BJ (cell line): ENCODE measurements around the gene SNX30. TPM values are rescaled to one million over a fixed set of nuclear protein-coding genes. Genes with fewer than 3 reads are reported as not detected.

Source experiments
- CTCF ChIA-PET: fragments of 350-600 bp; formaldehyde crosslinking; extraction: SDS; loops from one replicate; lab custom pipeline; 2021; ENCODE audit warnings: antibody characterized with exemption, inconsistent platforms; lab: Yijun Ruan, JAX
- POLR2A ChIA-PET: fragments of 300-600 bp; sonication (Branson Sonifier 250); formaldehyde crosslinking; extraction: SDS; loops from one replicate; lab custom pipeline; 2021; ENCODE audit warnings: antibody characterized with exemption; lab: Charles Lee
- DNase-seq: peaks from one replicate; pipeline ENCODE4 v3.0.0-alpha.2; 2011; ENCODE audit warnings: low read depth
- H3K27me3 ChIP-seq: 2 replicates; pipeline ENCODE4 v1.6.0; 2011; ENCODE audit warnings: low read length; ENCODE audit not compliant: control insufficient read depth, insufficient read depth
- H3K36me3 ChIP-seq: 2 replicates; pipeline ENCODE4 v1.5.1; 2011; ENCODE audit warnings: low read length; ENCODE audit not compliant: control insufficient read depth, insufficient read depth
- H3K4me3 ChIP-seq: 2 replicates; pipeline ENCODE4 v1.5.1; 2011; ENCODE audit warnings: low read depth, mild to moderate bottlenecking, control low read depth, low read length
- polyA plus RNA-seq: library from polyadenylated mRNA; depleted of rRNA; stranded (reverse); fragments of >200 nt; gene quantifications from 2 replicates; pipeline ENCODE4 v1.2.3, GENCODE V29; 2011
- TF ChIP-seq, protein P1 (sequence below): IDR thresholded peaks from 2 replicates; pipeline ENCODE4 v1.5.1; 2011; ENCODE audit warnings: low read depth, mild to moderate bottlenecking, control low read depth, inconsistent platforms, low read length, moderate library complexity; ENCODE audit not compliant: insufficient read depth

SNX30 gene
- polyA plus RNA-seq, 1 experiment = 6.1 TPM

DNA sequence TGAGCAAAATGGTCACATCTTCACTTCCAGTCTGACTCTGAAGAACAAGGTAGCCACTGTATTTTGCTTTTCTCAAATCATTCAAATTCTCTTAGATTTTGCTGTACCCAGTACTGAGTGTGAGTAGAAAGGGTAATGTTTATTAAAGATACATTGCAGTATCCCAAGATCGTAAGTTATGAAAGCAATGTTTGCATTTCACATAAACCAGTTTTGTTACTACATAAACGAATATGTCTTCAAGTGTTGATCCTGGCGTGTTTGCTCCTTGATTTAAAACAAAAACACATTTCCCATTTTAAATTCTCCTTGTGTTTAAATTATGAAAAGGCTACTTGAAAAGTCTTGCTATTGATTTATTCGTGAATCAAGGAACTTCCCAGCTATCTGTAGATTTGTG is 22.0 kb downstream of the SNX30 start:
- CTCF ChIA-PET = no interaction called here

DNA sequence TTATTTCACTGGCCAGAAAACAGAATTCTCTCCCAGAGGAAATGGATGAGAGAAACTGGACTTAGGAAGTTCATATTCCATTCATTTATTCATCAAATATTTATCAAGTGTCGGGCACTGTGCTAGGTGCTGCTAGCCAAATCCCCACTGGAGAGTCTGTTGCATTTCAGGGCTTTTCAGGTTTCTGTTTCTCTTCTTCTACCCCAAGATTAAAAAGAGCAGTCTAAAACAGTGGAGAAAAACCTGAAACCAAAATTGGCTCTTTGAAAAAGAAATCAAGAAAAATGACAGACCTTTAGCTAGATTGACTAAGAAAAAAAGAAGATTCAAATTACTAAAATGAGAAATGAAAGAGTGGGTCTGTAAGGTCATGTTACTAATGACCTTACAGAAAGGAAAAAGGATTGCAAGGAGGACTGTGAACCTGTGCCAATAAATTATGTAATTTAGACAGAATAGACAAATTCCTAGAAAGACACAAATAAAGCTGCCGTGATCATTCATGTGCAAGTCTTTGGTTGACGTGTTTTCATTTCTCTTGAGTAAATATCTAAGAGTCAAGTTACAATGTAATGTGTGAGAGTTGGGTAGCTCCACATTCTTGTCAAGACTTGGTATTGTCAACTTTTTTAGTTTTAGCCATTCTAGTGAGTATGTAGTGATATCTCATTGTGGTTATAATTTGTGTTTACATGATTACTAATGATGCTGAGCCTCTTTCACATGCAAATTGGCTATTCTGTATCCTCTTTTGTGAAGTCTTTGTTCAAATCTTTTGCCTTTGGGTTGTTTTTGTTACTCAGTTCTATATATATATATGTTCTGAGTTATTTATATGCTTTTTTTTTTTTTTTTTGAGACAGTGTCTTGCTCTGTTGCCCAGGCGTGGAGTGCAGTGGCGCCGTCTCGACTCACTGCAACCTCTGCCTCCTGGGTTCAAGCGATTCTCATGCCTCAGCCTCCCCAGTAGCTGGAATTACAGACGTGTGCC is 23.7 kb downstream of the SNX30 start:
- no peaks in the 10 kb centered on the region for H3K36me3 ChIP-seq
- CTCF ChIA-PET = interaction anchor here (1.0 to 2.0 kb wide), 2 partner anchors 10 to 14 kb away, joined by 3 to 5 read pairs; no protein-coding TSS in a partner anchor
- POLR2A ChIA-PET = no interaction called here
- H3K4me3 ChIP-seq = no peak overlapping the region
- TF ChIP-seq, protein P1, sequence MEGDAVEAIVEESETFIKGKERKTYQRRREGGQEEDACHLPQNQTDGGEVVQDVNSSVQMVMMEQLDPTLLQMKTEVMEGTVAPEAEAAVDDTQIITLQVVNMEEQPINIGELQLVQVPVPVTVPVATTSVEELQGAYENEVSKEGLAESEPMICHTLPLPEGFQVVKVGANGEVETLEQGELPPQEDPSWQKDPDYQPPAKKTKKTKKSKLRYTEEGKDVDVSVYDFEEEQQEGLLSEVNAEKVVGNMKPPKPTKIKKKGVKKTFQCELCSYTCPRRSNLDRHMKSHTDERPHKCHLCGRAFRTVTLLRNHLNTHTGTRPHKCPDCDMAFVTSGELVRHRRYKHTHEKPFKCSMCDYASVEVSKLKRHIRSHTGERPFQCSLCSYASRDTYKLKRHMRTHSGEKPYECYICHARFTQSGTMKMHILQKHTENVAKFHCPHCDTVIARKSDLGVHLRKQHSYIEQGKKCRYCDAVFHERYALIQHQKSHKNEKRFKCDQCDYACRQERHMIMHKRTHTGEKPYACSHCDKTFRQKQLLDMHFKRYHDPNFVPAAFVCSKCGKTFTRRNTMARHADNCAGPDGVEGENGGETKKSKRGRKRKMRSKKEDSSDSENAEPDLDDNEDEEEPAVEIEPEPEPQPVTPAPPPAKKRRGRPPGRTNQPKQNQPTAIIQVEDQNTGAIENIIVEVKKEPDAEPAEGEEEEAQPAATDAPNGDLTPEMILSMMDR = no peak
- H3K27me3 ChIP-seq = no peaks in the 10 kb centered on the region
- no peak for DNase-seq

More for the DNA sequence above, 22.0 kb downstream of the SNX30 start:
- no peak for DNase-seq
- TF ChIP-seq, protein P1 = no peak
- POLR2A ChIA-PET = no interaction called here
- no peaks in the 10 kb centered on the region for H3K27me3 ChIP-seq
- no peaks in the 10 kb centered on the region; the same call in 1 of the 2 replicates for H3K36me3 ChIP-seq
- H3K4me3 ChIP-seq = no peak overlapping the region

DNA sequence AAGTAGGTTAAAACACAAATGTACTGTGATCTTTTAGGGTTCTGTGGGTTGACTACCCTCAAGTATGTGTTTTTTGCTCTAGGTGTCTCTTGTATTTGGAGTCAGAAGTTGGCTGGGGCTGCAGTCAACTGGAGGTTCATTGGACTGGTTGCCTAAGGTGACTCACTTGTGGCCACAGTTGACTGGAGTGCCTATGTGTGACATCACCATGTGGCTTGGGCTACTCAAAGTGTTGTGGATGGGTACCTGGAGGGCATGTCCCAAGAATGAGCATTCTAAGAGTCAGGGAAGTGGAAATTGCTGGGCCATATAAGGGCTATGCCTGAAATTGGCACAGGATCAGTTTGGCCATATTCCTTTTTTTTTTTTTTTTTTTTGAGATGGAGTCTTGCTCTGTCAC is 27.4 kb downstream of the SNX30 start:
- Histone ChIP-seq H3K4me3 (no peak overlapping the region), H3K36me3 (no peaks in the 10 kb centered on the region), H3K27me3 (no peaks in the 10 kb centered on the region)
- ChIA-PET POLR2A (no interaction called here), CTCF (no interaction called here)
- no peak for DNase-seq
- TF ChIP-seq, protein P1 = no peak

GRCh38 chr9:112780450-112781036 is 30.0 kb downstream of the SNX30 start:
- H3K27me3 ChIP-seq = no peaks in the 10 kb centered on the region
- H3K4me3 ChIP-seq = no peak overlapping the region
- ChIA-PET CTCF (interaction anchor here (0.9 kb wide), 1 partner anchor 337 kb away, joined by 4 read pairs; no protein-coding TSS in a partner anchor), POLR2A (no interaction called here)
- DNase-seq = no peak
- no peaks in the 10 kb centered on the region for H3K36me3 ChIP-seq
- TF ChIP-seq, protein P1 = no peak

- ChIA-PET CTCF (interaction anchor here (2.8 kb wide), 1 partner anchor 11 kb away, joined by 12 read pairs; no protein-coding TSS in a partner anchor), POLR2A (no interaction called here)
- TF ChIP-seq, protein P1 = no peak
- no peaks in the 10 kb centered on the region for H3K27me3 ChIP-seq
- no peak for DNase-seq
- no peaks in the 10 kb centered on the region for H3K36me3 ChIP-seq
- no peak overlapping the region for H3K4me3 ChIP-seq
These were observed 31.7 kb downstream of the SNX30 start for GRCh38 chr9:112782218-112782617.
